HEK293T (cell line): ENCODE measurements around the gene LRRC1.

Experiments
- FOXA1 ChIP-seq: fragments of 450-650 bp; IDR thresholded peaks from 2 replicates; pipeline ENCODE4 v1.6.1; 2016; ENCODE audit warnings: mild to moderate bottlenecking
- SP1 ChIP-seq: fragments of 450-650 bp; IDR thresholded peaks from 2 replicates; pipeline ENCODE4 v1.6.1; 2017

DNA sequence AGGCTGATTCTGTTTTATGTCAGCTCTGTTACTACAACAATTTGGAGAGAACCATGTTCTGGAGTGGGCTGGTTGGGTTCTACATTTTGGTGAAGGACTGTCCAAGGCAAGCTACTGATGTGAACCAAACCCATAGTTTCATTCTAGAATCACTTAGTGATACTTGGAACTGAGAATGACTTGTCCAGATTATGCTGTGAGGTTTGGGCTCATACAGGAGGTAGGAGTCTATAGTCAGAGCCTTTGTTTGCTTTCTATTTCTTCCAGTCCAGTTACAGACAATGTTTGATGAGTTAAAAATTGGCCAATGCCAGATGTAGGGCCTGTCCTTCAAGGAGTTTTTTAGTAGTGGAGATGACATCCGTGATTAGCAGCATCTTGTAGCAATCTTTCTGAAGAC is 97.9 kb downstream of the LRRC1 start:
- TF ChIP-seq SP1 (no peak), FOXA1 (no peak)
